Esophagus muscularis mucosa (tissue), 4 donors: Measurements from ENCODE around the gene TTC4. TPM values are rescaled to one million over a fixed set of nuclear protein-coding genes. Genes with fewer than 3 reads are reported as not detected.

Experiments used
- DNase-seq: peaks from one replicate; pipeline ENCODE4 v3.0.0-alpha.2; 2017; ENCODE audit errors: extremely low spot score
- H3K27ac ChIP-seq, 4 donors: fragments of 200-600 bp; sonication (generic); replicated peaks in 1 of 4; 1 replicate in 3 of 4; 2 replicates in 1 of 4; pipeline ENCODE4 v1.5.1; 2016 to 2019; ENCODE audit warnings: mild to moderate bottlenecking in 1 of 4
- H3K27me3 ChIP-seq, 4 donors: fragments of 200-600 bp; sonication (generic); one replicate each; pipeline versions ENCODE4 v1.5.1 to v1.6.0; 2016 to 2019
- H3K36me3 ChIP-seq, 4 donors: fragments of 200-600 bp; sonication (generic); one replicate each; pipeline ENCODE4 v1.5.1; 2016 to 2019
- H3K4me1 ChIP-seq, 4 donors: fragments of 200-600 bp; sonication (generic); one replicate each; pipeline ENCODE4 v1.5.1; 2016 to 2019
- H3K4me3 ChIP-seq, 4 donors: fragments of 200-600 bp; sonication (generic); 1 replicate in 2 of 4; 2 replicates in 2 of 4; pipeline ENCODE4 v1.5.1; 2016 to 2019; ENCODE audit warnings: mild to moderate bottlenecking in 4 of 4, moderate library complexity in 1 of 4
- H3K9me3 ChIP-seq, 4 donors: fragments of 200-600 bp; sonication (generic); 1 replicate in 3 of 4; 2 replicates in 1 of 4; pipeline ENCODE4 v1.5.1; 2016 to 2019
- EP300 ChIP-seq: sonication (generic); formaldehyde crosslinking; IDR thresholded peaks from one replicate; pipeline ENCODE4 v1.6.1; 2017; ENCODE audit warnings: antibody characterized with exemption
- POLR2A ChIP-seq: fragments of 450-650 bp; IDR thresholded peaks from one replicate; pipeline ENCODE4 v1.6.1; 2017; ENCODE audit warnings: antibody characterized with exemption, moderate library complexity, mild to moderate bottlenecking, low read depth
- POLR2AphosphoS5 ChIP-seq, 2 donors: sonication (generic); formaldehyde crosslinking; IDR thresholded peaks; one replicate each; pipeline ENCODE4 v1.6.1; 2017; ENCODE audit warnings: antibody characterized with exemption in 2 of 2
- WGBS: methylation state at CpG from one replicate; pipeline ENCODE4 v1.1.5; 2018; 5-methylcytosine and 5-hydroxymethylcytosine counted together
- intact Hi-C: fragments of 100-400 bp; cut with DNase I; formaldehyde crosslinking; loops from one replicate; pipeline ENCODE4 v1.15.1; 2023
- total RNA-seq, 4 donors: library from RNA; depleted of rRNA; stranded (reverse); fragments of >200 nt; gene quantifications; one replicate each; pipeline versions ENCODE4 v1.1.0 to v1.2.1, GENCODE V29; 2016
- TF ChIP-seq, protein P1 (sequence below), 3 experiments: fragments of 200-600 bp in 2 of 3; fragments of 450-650 bp in 1 of 3; sonication (generic) in 2 of 3; IDR thresholded peaks; one replicate each; pipeline ENCODE4 v1.5.1; 2017 to 2019; ENCODE audit warnings: antibody characterized with exemption in 3 of 3, mild to moderate bottlenecking in 2 of 3, moderate library complexity in 1 of 3

The TTC4 gene
- total RNA-seq, 4 donors from 2014 or later = 10.8 to 16.4 (median 13.8) TPM

DNA sequence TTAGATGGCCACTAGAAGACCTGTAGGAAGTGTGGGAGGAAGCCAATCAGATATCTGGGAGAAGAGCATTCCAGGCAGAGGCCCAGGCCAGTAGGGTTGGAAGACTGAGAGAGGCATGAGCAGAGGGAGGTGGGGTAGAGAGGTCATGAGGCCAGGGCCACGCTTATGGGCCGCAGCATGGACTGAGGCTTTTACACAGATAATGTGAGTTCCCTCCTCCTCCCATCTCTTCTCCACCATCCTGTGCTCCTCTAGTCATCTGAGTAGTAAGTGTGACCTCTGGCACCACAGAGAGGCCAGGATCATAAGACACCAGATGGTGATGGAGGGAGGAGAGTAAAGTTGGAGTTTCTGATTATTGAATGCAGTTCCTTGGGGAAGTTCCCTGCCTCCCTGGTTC lies 68.4 kb downstream of the TTC4 start:
- H3K27me3 ChIP-seq = peaks cover 0 to 58% (median 7%) of the 10 kb centered on the region in 4 donors

DNA sequence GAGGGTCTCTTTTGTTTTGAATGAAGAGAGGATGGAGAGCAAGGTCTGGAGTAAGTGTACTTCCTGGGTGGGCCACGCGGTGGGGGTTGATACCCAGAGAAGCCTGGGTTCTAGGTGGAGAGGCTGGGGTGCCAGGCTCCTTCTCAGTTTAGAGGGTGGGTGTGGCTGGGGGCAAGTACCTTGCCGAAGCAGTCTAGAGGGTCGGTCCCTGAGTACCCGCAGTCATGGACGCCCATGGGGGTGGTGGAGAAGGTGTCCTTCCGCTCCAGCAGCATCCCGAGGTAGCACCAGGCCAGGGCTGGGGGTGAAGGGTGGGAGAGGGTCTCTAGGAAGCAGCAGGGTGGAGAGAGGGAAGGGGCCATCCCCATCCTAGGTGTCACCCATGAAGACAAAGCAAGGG lies 71.1 kb downstream of the TTC4 start:
- no peaks in the 10 kb centered on the region for H3K4me1 ChIP-seq
- WGBS = 87% methylated on average over 7 of the region's 8 CpGs

More for the DNA sequence above, 68.4 kb downstream of the TTC4 start:
- 85% methylated on average over 2 of the region's 2 CpGs for WGBS
- Histone ChIP-seq H3K4me1 (peaks cover 4 to 8% (median 6%) of the 10 kb centered on the region in 4 donors), H3K9me3 (no peaks in the 10 kb centered on the region), H3K4me3 (no peak overlapping the region), H3K36me3 (no peaks in the 10 kb centered on the region), H3K27ac (no peak overlapping the region)
- TF ChIP-seq EP300 (no peak), POLR2AphosphoS5 (IDR thresholded peaks at IDR 0.05) (no peak)
- intact Hi-C loops = no loop called here
- DNase-seq = no peak

DNA sequence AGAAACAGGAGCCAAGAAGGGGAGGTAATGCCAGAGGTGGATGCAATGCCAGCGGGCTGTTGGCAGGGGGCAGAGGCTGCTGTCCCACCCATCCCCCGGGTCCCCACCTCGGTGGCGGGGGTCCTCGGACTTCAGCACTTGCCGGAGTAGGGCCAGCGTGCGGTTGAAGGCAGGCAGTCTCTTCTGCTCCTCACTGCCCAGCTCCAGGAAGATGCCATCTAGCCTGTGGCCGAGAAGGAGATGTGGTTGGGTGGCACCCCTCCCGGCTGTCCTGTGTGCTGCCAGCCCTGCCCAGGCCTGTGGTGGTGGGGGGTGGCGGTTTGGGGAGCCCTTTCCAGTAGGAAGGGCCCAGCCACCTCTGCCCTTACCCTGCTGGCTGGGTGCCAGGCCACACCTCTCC lies 71.9 kb downstream of the TTC4 start:
- TF ChIP-seq, protein P1, sequence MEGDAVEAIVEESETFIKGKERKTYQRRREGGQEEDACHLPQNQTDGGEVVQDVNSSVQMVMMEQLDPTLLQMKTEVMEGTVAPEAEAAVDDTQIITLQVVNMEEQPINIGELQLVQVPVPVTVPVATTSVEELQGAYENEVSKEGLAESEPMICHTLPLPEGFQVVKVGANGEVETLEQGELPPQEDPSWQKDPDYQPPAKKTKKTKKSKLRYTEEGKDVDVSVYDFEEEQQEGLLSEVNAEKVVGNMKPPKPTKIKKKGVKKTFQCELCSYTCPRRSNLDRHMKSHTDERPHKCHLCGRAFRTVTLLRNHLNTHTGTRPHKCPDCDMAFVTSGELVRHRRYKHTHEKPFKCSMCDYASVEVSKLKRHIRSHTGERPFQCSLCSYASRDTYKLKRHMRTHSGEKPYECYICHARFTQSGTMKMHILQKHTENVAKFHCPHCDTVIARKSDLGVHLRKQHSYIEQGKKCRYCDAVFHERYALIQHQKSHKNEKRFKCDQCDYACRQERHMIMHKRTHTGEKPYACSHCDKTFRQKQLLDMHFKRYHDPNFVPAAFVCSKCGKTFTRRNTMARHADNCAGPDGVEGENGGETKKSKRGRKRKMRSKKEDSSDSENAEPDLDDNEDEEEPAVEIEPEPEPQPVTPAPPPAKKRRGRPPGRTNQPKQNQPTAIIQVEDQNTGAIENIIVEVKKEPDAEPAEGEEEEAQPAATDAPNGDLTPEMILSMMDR (IDR thresholded peaks at IDR 0.05) = no peak
- TF ChIP-seq EP300 = no peak
- peaks cover 0 to 49% (median 0%) of the 10 kb centered on the region in 4 donors for H3K27me3 ChIP-seq
- 89% methylated on average over 6 of the region's 11 CpGs for WGBS
- no peak overlapping the region for H3K4me3 ChIP-seq
- H3K27ac ChIP-seq = no peak overlapping the region
- H3K9me3 ChIP-seq = peaks cover 0 to 12% (median 9%) of the 10 kb centered on the region in 4 donors
- no peaks in the 10 kb centered on the region for H3K4me1 ChIP-seq
- intact Hi-C loops = no loop called here
- DNase-seq = no peak
- H3K36me3 ChIP-seq = no peaks in the 10 kb centered on the region

More for the DNA sequence above, 71.1 kb downstream of the TTC4 start:
- H3K4me3 ChIP-seq = no peak overlapping the region
- H3K27me3 ChIP-seq = peaks cover 0 to 47% (median under 1%) of the 10 kb centered on the region in 4 donors
- peaks cover 0 to 6% (median 2%) of the 10 kb centered on the region in 4 donors for H3K9me3 ChIP-seq
- no peak overlapping the region for H3K27ac ChIP-seq
- no peak for DNase-seq
- intact Hi-C loops = no loop called here
- H3K36me3 ChIP-seq = no peaks in the 10 kb centered on the region
- no peak for TF ChIP-seq POLR2A
- no peak for TF ChIP-seq POLR2AphosphoS5 (IDR thresholded peaks at IDR 0.05)
- TF ChIP-seq, protein P1 (IDR thresholded peaks at IDR 0.05) = no peak
- no peak for TF ChIP-seq EP300

DNA sequence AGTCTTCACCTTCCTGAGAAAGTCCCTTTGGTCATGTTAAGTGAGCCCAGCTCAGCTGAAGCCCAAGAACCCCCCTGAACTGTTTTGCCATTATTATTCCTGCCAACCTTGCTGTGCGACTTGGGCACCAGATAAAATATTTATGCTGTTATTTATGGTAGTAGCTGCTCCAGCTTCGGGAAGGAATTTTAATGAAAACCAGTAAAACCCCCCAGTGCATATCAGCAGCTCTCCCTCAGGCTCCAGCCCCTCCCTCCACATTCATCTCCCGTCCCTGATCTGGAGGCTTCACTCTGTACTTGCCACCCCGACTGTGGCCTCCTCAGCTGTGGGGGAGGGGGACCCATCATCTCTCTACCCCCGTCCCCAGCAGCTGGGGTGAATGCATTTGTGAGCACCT lies 72.8 kb downstream of the TTC4 start:
- Histone ChIP-seq H3K4me3 (no peak overlapping the region), H3K4me1 (no peaks in the 10 kb centered on the region), H3K27ac (no peak overlapping the region), H3K27me3 (peaks cover 0 to 55% (median 0%) of the 10 kb centered on the region in 4 donors), H3K36me3 (no peaks in the 10 kb centered on the region), H3K9me3 (peaks cover 0 to 12% (median 9%) of the 10 kb centered on the region in 4 donors)
- TF ChIP-seq POLR2AphosphoS5 (IDR thresholded peaks at IDR 0.05) (no peak), POLR2A (no peak), EP300 (no peak)
- TF ChIP-seq, protein P1 (IDR thresholded peaks at IDR 0.05) = no peak
- 34% methylated on average over 4 of the region's 5 CpGs for WGBS
- intact Hi-C loops = no loop called here
- DNase-seq = no peak

DNA sequence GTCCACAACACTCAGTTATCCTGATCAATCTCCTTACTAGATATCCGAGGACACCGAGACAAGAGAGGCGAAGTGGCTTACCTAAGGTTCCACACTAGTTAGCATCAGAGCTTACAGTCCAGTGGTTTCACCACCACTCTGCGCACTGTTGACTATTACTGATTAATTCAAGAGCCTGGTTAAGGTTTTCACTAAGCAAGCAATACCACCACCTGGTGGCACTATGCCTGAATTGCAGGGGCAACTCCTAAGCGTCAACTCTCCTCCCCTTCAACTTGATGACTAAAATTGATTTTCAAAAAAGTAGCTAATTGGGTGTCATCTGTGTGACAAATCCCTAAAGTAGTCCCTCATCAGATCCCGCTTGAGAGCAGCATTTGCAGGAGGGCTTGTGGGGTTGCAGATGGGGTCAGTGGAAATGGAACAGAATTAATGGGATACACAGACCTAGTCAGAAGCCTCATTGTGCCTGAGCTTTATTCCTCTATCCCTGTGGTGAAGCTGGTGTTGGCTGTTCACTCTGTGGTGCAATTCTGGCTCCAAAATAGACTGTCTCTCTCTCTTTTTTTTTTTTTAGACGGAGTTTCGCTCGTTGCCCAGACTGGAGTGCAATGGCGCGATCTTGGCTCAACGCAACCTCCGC lies 76.3 kb downstream of the TTC4 start:
- H3K27me3 ChIP-seq = peaks cover 0 to 42% (median 0%) of the 10 kb centered on the region in 4 donors
- no peak overlapping the region for H3K27ac ChIP-seq
- no peaks in the 10 kb centered on the region for H3K4me1 ChIP-seq
- no peak for DNase-seq
- TF ChIP-seq POLR2A (no peak), EP300 (no peak), POLR2AphosphoS5 (IDR thresholded peaks at IDR 0.05) (no peak)
- TF ChIP-seq, protein P1 (IDR thresholded peaks at IDR 0.05) = peak in 1 of 3 experiments; percentile 33
- H3K36me3 ChIP-seq = no peaks in the 10 kb centered on the region
- no peak overlapping the region for H3K4me3 ChIP-seq
- peaks cover 0 to 12% (median 9%) of the 10 kb centered on the region in 4 donors for H3K9me3 ChIP-seq
- 83% methylated on average over 13 of the region's 13 CpGs for WGBS
- intact Hi-C loops = no loop called here

Other genes starting within 250 kb of the TTC4 start
- gene ACOT11, start 167.6 kb upstream of the TTC4 start, total RNA-seq = 10 to 100 TPM in 2 of 4 donors, 1 to 10 TPM in 2; 6.9 to 19.1 (median 13.4) TPM
- not detected for gene FAM151A, start 92.3 kb upstream of the TTC4 start, total RNA-seq
- 10 to 100 TPM; 11.6 to 20.8 (median 14.8) TPM for gene MROH7, start 74.1 kb upstream of the TTC4 start, total RNA-seq
- 1 to 10 TPM; 4.0 to 7.5 (median 5.7) TPM for gene PARS2, start 48.7 kb downstream of the TTC4 start, total RNA-seq
- gene TTC22, start 85.5 kb downstream of the TTC4 start, total RNA-seq = under 1 TPM; under 0.01 to 0.17 (median 0.09) TPM
- gene DHCR24, start 171.3 kb downstream of the TTC4 start, total RNA-seq = 10 to 100 TPM; 10.8 to 16.1 (median 13.1) TPM